GM12874 (cell line): ENCODE data around the gene DNAH11.

ENCODE experiments used
- TF ChIP-seq, protein P1 (sequence below): IDR thresholded peaks from 2 replicates; pipeline ENCODE4 v1.5.1; 2011; ENCODE audit warnings: low read depth, mild to moderate bottlenecking, control low read depth, low read length, moderate library complexity; ENCODE audit not compliant: insufficient read depth

DNAH11 gene

DNA sequence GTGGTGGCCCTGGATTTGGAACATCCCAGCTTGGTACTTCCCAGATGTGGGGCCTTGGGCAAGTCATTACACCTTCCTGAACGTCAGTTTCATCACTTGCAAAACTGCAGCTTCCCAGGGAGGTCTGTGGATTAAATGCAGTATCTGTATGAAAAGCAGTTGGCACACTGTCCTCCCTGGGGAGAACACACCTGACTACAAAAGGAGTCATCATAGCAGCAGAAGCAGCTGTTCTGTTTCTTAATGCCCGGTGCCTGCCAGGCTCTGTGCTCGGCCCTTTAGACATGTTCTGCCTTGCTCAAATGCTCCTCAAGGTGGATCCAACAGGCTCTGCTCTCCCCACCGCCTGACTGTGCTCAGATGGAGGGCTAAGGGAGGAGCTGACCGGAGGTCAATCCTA is 371.8 kb downstream of the DNAH11 start:
- TF ChIP-seq, protein P1, sequence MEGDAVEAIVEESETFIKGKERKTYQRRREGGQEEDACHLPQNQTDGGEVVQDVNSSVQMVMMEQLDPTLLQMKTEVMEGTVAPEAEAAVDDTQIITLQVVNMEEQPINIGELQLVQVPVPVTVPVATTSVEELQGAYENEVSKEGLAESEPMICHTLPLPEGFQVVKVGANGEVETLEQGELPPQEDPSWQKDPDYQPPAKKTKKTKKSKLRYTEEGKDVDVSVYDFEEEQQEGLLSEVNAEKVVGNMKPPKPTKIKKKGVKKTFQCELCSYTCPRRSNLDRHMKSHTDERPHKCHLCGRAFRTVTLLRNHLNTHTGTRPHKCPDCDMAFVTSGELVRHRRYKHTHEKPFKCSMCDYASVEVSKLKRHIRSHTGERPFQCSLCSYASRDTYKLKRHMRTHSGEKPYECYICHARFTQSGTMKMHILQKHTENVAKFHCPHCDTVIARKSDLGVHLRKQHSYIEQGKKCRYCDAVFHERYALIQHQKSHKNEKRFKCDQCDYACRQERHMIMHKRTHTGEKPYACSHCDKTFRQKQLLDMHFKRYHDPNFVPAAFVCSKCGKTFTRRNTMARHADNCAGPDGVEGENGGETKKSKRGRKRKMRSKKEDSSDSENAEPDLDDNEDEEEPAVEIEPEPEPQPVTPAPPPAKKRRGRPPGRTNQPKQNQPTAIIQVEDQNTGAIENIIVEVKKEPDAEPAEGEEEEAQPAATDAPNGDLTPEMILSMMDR, result no peak

DNA sequence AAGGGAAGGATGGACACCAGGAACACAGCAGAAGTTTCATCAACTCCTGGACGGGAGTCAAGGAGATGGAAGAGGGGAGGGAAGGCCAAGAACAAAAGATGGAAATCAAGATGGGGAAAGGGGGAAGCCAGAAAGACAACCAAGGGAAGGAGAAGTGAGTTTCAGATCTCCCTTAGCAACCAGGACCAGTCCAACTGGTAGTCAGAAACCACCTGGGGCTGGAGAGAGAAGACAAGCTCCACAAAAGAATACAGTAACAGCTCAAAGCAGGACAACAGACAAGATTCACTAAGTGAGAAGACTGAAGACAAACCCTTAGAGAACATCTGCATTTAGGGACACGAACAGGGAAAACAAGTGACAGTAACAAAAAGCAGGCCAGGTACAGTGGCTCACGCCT is 372.3 kb downstream of the DNAH11 start:
- TF ChIP-seq, protein P1, result no peak

DNA sequence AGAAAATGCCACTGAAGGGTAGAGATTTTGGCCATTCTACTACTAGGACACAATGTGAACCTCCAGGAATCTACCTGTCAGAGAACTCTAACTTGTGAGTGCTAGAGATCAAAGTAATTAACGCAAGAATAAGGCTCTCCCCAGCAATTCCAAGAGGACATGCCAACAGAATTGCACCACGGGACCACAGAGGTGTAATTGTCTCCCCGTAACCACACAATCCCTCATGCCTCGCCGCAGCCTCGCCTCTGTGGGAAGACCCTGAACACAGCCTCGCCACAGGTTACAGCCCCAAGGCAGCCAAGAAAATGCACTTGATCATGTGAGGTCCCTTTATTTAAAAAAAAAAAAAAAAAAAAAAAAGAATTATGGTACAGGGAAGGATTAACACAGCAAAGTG is 373.3 kb downstream of the DNAH11 start:
- TF ChIP-seq, protein P1, result no peak

- TF ChIP-seq, protein P1, result no peak
Observed at GRCh38 chr7:21916629-21917028, 373.8 kb downstream of the DNAH11 start.

DNA sequence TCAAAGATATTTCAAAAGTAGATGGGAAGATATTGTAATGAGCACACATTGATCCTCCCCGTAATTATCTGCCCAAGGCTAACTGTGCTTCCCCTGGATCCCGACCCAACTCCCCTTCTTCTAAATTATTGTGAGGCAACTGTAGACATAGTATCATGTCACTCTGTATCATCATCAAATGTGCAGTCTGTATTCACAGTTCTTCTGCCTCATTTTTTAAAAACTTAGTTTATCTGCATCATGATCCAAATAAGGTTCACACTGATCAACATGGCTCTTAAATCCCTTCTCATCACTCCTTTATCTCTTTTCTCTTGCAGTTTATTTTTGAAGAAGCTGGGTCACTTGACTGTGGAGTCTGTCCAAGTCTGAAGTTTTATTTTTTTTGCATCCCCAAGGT is 375.4 kb downstream of the DNAH11 start:
- TF ChIP-seq, protein P1, result no peak

DNA sequence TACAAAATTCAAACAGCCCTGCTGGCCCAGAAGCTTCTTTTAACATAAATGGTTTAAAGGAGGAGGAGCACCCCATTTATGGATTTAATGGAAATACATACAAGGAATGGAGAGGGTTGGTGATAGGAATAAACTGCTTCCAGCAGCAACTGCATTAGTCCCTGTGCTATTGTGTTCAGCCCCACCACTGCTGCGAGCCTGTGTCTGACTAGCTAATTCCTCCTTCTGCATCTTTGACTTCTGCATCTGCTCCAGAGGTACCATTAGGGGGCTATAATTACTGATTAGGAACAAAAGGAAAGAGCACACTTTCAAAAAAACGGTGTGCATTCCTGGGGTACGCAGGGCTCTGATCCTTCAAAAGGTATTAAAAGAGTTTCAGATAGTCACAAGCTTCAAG is 378.1 kb downstream of the DNAH11 start:
- TF ChIP-seq, protein P1, result no peak

- TF ChIP-seq, protein P1, result no peak
Observed at GRCh38 chr7:21922605-21923004, 379.8 kb downstream of the DNAH11 start.

- TF ChIP-seq, protein P1, result no peak
Observed at GRCh38 chr7:21923658-21924057, 380.8 kb downstream of the DNAH11 start.
